Ascending aorta (tissue), 2 donors: Measurements from ENCODE around the gene UNC5A. TPM values are rescaled to one million over a fixed set of nuclear protein-coding genes. Genes with fewer than 3 reads are reported as not detected.

Source experiments
- DNase-seq, 2 donors: peaks; one replicate each; pipeline ENCODE4 v3.0.0-alpha.2; 2019; ENCODE audit warnings: low spot score in 2 of 2
- H3K27ac ChIP-seq, 2 donors: fragments of 200-600 bp; sonication (generic); one replicate each; pipeline ENCODE4 v1.5.1; 2016 to 2017; ENCODE audit warnings: mild to moderate bottlenecking in 1 of 2
- H3K27me3 ChIP-seq: fragments of 200-600 bp; sonication (generic); one replicate; pipeline ENCODE4 v1.5.1; 2017
- H3K36me3 ChIP-seq, 2 donors: fragments of 200-600 bp; sonication (generic); one replicate each; pipeline ENCODE4 v1.5.1; 2016
- H3K4me1 ChIP-seq, 2 donors: fragments of 200-600 bp; sonication (generic); one replicate each; pipeline ENCODE4 v1.5.1; 2016 to 2017; ENCODE audit warnings: mild to moderate bottlenecking in 1 of 2
- H3K4me3 ChIP-seq, 2 donors: fragments of 200-600 bp; sonication (generic); one replicate each; pipeline ENCODE4 v1.5.1; 2016 to 2017; ENCODE audit warnings: mild to moderate bottlenecking in 1 of 2
- H3K9me3 ChIP-seq, 2 donors: fragments of 200-600 bp; sonication (generic); one replicate each; pipeline ENCODE4 v1.5.1; 2016
- intact Hi-C: fragments of 100-400 bp; cut with DNase I; formaldehyde crosslinking; loops from one replicate; pipeline ENCODE4 v1.15.1; 2023
- total RNA-seq: library from RNA; depleted of rRNA; stranded (reverse); fragments of >200 nt; gene quantifications from one replicate; pipeline ENCODE4 v1.1.0, GENCODE V29; 2016
- TF ChIP-seq, protein P1 (sequence below), 3 experiments: fragments of 200-600 bp in 2 of 3; fragments of 450-650 bp in 1 of 3; sonication (generic) in 2 of 3; IDR thresholded peaks; one replicate each; pipeline ENCODE4 v1.5.1; 2016 to 2019; ENCODE audit warnings: antibody characterized with exemption in 3 of 3, mild to moderate bottlenecking in 1 of 3, moderate library complexity in 1 of 3

The UNC5A gene
- total RNA-seq, 1 donor from 2014 or later, result not detected

DNA sequence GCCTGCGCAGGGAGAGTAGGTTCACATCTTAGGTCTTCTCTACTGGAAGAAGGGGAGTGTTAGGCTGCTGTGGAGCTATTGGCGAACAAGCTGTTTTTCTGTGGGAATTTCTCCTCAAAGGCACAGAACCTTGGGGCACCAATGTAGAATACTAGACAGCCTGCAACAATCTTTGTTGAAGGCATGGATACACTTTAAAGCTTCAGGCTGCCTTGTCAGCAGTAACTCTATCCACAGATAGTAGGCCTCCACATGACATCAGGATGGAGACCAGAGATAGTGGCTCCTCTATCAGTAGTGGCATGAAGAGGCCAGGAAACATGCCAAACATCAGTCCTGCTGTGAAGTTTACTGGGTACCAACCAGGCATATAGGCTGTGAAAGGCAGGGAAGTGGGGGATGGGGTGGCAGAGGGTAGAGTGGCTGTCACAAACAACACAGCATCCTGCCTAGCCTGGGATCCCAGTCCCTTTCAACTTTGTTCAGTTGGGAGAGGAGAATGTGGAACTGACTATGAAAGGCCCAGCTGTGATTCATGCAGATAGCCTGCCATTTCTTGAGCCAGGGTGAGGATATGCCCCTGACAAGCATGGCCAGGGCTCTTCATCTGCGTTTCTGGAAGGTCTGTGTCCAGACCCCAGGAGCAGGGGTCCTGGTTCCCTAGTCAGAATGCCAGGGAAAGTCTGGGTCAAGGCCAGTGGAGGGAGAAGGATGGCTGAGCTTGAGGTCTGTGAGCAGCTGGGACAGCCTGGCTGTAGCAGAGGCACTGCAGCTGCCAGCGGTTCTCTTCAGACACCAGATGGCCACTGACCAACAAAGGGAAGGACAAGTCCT is 89.8 kb downstream of the UNC5A start:
- no peak overlapping the region for H3K27ac ChIP-seq
- peak in 1 of 2 donors; percentile 61 for DNase-seq

DNA sequence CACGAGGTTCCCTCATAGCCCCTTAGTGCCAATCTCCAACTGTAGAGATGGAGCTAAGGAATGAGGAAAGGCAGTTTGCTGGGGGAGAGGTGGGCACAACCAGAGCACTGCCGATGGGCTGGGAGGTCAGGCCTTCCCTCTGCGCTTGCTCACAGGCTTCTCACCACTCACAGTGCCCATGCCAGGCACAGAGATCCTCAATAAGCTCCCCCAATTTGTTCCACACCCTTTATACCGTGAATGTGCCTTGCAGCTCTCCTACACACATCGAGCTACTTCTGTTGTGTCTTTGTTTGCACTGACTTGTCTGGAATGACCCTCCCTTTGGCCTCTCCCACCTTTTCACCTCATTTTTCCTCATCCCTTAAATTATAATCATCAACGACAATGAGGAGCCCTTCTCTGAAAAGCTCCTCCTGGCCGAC is 90.4 kb downstream of the UNC5A start:
- no peak overlapping the region for H3K4me3 ChIP-seq
- H3K27me3 ChIP-seq, result no peaks in the 10 kb centered on the region
- intact Hi-C loops, result no loop called here
- DNase-seq, result peak in 1 of 2 donors; percentile 25
- H3K36me3 ChIP-seq, result peaks cover 15 to 36% of the 10 kb centered on the region in 2 donors
- TF ChIP-seq, protein P1, sequence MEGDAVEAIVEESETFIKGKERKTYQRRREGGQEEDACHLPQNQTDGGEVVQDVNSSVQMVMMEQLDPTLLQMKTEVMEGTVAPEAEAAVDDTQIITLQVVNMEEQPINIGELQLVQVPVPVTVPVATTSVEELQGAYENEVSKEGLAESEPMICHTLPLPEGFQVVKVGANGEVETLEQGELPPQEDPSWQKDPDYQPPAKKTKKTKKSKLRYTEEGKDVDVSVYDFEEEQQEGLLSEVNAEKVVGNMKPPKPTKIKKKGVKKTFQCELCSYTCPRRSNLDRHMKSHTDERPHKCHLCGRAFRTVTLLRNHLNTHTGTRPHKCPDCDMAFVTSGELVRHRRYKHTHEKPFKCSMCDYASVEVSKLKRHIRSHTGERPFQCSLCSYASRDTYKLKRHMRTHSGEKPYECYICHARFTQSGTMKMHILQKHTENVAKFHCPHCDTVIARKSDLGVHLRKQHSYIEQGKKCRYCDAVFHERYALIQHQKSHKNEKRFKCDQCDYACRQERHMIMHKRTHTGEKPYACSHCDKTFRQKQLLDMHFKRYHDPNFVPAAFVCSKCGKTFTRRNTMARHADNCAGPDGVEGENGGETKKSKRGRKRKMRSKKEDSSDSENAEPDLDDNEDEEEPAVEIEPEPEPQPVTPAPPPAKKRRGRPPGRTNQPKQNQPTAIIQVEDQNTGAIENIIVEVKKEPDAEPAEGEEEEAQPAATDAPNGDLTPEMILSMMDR (IDR thresholded peaks at IDR 0.05), result no peak
- H3K9me3 ChIP-seq, result no peaks in the 10 kb centered on the region
- no peak overlapping the region for H3K27ac ChIP-seq
- H3K4me1 ChIP-seq, result no peaks in the 10 kb centered on the region

More for the DNA sequence above, 89.8 kb downstream of the UNC5A start:
- Histone ChIP-seq H3K4me1 (no peaks in the 10 kb centered on the region), H3K36me3 (peaks cover 9 to 30% of the 10 kb centered on the region in 2 donors), H3K4me3 (no peak overlapping the region), H3K9me3 (no peaks in the 10 kb centered on the region), H3K27me3 (no peaks in the 10 kb centered on the region)
- intact Hi-C loops, result no loop called here
- TF ChIP-seq, protein P1 (IDR thresholded peaks at IDR 0.05), result no peak

DNA sequence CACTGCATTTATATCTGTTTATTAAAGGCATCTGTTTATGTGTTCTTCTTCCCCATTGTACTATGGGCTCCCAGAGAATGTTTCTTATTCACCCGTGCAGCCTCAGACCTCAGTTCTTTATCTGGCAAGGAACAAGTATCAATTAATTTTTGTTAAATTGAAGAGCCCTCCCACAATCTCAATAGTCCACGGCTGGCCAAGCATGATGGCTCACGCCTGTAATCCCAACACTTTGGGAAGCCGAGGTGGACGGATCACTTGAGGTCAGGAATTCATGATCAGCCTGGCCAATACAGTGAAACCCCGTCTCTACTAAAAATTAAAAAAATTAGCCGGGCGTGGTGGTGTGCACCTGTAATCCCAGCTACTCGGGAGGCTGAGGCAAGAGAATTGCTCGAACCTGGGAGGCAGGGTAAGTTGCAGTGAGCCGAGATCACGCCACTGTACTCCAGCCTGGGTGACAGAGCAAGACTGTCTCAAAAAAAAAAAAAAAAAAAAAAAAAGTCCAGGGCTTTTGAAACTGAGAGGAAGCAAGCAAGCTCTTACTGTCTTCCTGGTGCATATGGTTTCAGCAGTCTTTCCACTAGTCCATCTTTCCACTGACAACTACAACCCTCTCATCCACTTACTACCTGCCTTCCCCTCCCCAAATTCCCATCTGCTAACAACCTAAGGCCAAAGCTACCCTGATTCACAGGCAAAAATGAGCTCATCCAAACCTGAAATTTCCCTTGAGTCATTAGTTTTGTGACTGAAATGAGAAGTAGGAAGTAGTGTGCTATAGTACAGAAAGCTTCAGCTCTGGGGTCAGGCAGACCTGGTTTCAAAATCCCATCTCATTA is 91.1 kb downstream of the UNC5A start:
- no peak overlapping the region for H3K4me3 ChIP-seq
- no peaks in the 10 kb centered on the region for H3K4me1 ChIP-seq
- DNase-seq, result peak in 1 of 2 donors; percentile 15
- no peak overlapping the region for H3K27ac ChIP-seq
- no peaks in the 10 kb centered on the region for H3K27me3 ChIP-seq
- TF ChIP-seq, protein P1 (IDR thresholded peaks at IDR 0.05), result no peak
- H3K9me3 ChIP-seq, result no peaks in the 10 kb centered on the region
- intact Hi-C loops, result no loop called here
- peaks cover 22 to 43% of the 10 kb centered on the region in 2 donors for H3K36me3 ChIP-seq

DNA sequence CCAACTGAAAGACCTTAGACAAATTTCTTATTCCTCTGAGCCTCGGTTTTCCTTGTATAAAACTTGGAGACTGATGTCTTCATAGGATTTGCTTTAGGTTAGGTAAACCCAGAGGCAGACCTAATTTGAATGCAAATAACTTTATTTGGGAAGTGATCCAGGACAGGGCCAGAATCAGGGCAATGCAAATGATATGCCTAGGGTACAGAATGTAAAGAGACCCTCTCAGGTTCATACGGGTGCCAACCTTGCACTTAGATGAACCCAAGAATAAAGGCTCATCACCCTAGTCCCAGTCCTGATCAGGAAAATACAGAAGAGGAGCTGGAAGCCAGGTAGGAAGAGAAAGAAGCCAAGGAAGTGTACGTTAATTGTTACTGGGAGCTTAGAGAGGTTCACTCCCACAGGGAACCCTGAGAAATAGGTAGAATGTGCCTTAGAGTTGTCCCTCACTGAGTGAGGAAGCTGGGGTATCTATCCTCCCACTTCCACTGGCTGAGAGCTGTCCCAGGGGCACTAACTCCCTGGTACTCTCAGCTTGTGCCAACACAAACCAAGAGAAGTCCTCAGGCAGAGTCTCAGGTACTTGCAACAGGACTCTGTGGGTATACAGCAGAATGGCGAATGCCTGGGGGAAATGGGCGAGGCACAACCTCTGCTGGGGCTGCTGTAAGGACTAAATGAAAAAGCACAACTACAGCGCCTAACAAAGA is 91.9 kb downstream of the UNC5A start:
- DNase-seq, result peak in 1 of 2 donors; percentile 49
- Histone ChIP-seq H3K4me1 (no peaks in the 10 kb centered on the region), H3K27me3 (no peaks in the 10 kb centered on the region), H3K9me3 (no peaks in the 10 kb centered on the region), H3K27ac (no peak overlapping the region), H3K4me3 (no peak overlapping the region), H3K36me3 (peaks cover 30 to 51% of the 10 kb centered on the region in 2 donors)
- TF ChIP-seq, protein P1 (IDR thresholded peaks at IDR 0.05), result no peak
- intact Hi-C loops, result no loop called here

DNA sequence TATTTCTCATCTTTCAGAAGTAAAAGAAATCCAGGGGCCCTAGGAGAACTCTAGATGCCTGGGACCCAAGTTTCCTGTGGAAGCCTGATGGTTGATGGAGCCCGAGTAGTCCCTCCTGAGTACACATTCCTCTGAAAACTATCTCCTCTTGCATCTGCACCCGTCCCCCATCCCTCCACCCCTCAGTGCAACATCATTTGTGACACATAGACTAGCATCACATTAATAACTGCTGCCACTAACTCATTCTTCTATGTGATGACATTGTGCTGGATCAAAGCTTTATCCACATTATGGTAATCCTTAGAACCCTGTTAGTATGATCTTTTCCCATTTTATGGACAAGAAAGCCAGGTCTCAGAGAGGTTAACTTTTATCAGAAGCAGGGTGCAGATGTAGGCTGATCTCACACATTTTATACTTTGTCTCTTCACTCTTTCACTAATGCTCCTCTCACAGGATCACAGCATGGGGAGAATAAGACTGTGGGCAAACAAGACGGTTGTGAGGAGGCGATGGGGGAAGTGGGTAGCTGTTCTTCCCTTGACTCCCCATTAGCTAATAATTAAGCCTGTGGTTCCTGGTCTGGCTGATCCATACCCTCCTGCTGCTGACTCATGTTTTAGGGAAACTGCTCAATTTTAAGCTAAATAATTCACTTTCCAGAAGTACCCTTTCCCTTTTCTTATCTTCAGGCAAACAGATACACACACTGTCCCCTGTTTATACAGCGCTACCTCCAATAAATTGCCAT is 92.7 kb downstream of the UNC5A start:
- intact Hi-C loops, result no loop called here
- TF ChIP-seq, protein P1 (IDR thresholded peaks at IDR 0.05), result no peak
- no peaks in the 10 kb centered on the region for H3K9me3 ChIP-seq
- peak in 1 of 2 donors; percentile 43 for DNase-seq
- H3K27me3 ChIP-seq, result no peaks in the 10 kb centered on the region
- no peak overlapping the region for H3K4me3 ChIP-seq
- peaks cover 35 to 59% of the 10 kb centered on the region in 2 donors for H3K36me3 ChIP-seq
- H3K4me1 ChIP-seq, result no peaks in the 10 kb centered on the region
- H3K27ac ChIP-seq, result no peak overlapping the region
